Activated T-helper 2 cell treated with anti-CD3 and anti-CD28 coated beads, Interferon-gamma antibody, Interleukin-2, Interleukin-4, amounts not matched to agents 10 μg/mL and 5 μg/mL and 100 μg/mL, durations not matched to agents 14 hours and 24 hours and 36 hours (primary cell): ENCODE measurements around the gene WDR37. TPM values are rescaled to one million over a fixed set of nuclear protein-coding genes. Genes with fewer than 3 reads are reported as not detected.

Experiments used
- DNase-seq: peaks from one replicate; pipeline ENCODE4 v3.0.0; 2021; ENCODE audit warnings: low spot score
- H3K27ac Mint-ChIP-seq: one replicate; pipeline ENCODE4 v1.8.0; 2021; ENCODE audit warnings: mixed read lengths
- H3K27me3 Mint-ChIP-seq: one replicate; pipeline ENCODE4 v1.8.0; 2021; ENCODE audit warnings: low read depth, mixed read lengths
- H3K36me3 Mint-ChIP-seq: one replicate; pipeline ENCODE4 v1.8.0; 2021; ENCODE audit warnings: low read depth, mixed read lengths
- H3K4me1 Mint-ChIP-seq: one replicate; pipeline ENCODE4 v1.8.0; 2021; ENCODE audit warnings: low read depth, mixed read lengths
- H3K4me3 Mint-ChIP-seq: one replicate; pipeline ENCODE4 v1.8.0; 2021; ENCODE audit warnings: low read depth, mild to moderate bottlenecking, moderate library complexity, mixed read lengths
- H3K9me3 Mint-ChIP-seq: one replicate; pipeline ENCODE4 v1.8.0; 2021; ENCODE audit warnings: mixed read lengths
- intact Hi-C: fragments of 100-400 bp; cut with micrococcal nuclease; formaldehyde crosslinking; loops from one replicate; pipeline ENCODE4 v1.15.1; 2023
- total RNA-seq: library from RNA; stranded (reverse); gene quantifications from 2 replicates; pipeline ENCODE4 v1.2.3, GENCODE V29; 2022

Gene WDR37
- total RNA-seq, 1 donor from 2014 or later = 18.9 TPM

DNA sequence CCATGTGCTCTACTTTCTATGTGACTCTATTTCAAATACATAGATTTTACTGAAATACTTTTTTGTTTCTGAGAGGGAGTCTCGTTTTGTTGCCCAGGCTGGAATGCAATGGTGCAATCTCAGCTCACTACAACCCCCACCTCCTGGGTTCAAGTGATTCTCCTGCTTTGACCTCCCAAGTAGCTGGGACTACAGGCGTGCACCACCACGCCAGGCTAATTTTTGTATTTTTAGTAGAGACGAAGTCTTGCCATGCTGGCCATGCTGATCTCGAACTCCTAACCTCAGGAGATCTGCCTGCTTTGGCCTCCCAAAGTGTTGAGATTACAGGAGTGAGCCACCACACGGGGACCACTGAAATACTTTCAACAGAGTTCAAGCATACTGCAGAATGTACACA is 10.8 kb upstream of the WDR37 start:
- Mint-ChIP-seq H3K27ac (peak overlapping the region; percentile 79), H3K27me3 (no peaks in the 10 kb centered on the region), H3K4me1 (peaks cover 40% of the 10 kb centered on the region), H3K4me3 (peak overlapping the region; percentile 64), H3K9me3 (no peaks in the 10 kb centered on the region), H3K36me3 (peaks cover 75% of the 10 kb centered on the region)
- intact Hi-C loops = no loop called here
- DNase-seq = no peak

DNA sequence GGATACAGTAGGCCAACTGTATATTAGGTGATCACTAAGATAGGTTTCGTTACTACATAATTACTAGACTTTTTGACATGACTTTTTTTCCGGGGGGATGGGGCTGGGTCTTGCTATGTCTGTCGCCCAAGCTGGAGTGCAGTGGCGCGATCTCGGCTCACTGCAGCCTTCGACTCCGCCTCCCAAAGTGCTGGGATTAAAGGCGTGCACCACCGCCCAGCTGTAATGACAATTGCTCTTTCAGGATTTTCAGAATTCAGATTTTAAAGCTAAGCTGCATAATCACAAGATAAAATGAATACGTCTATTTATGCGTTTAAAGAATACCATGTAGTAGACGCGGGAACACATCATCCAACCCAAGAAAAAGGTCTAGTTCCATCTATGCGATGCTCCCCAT is 8.2 kb upstream of the WDR37 start:
- peak overlapping the region; percentile 94 for H3K27ac Mint-ChIP-seq
- H3K27me3 Mint-ChIP-seq = no peaks in the 10 kb centered on the region
- peaks cover 81% of the 10 kb centered on the region for H3K36me3 Mint-ChIP-seq
- H3K9me3 Mint-ChIP-seq = no peaks in the 10 kb centered on the region
- peak overlapping the region; percentile 93 for H3K4me3 Mint-ChIP-seq
- intact Hi-C loops = loop anchor here (1.0 to 2.0 kb wide), 2 partner anchors 8 to 59 kb away; partner anchors contain the start of genes GTPBP4 and WDR37
- H3K4me1 Mint-ChIP-seq = peaks cover 54% of the 10 kb centered on the region
- no peak for DNase-seq

DNA sequence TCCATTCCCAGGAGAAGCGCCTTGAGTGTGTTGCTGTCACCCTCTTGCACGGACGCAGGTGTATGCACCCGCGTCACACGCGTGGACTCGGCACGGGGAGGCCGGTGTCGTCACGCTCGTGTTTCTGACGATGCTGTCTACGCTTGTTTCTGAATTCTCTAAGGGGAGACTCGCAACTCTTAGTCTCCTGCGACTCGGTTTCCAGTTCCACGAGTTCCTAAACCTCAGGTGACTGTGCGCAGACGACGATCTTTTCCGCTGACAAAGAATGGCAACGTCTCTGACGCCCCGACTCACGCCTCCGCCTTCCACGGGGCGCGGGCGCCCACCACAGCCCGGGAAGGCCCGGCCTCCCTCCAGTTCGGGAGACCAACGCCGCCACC is 7.8 kb upstream of the WDR37 start:
- Mint-ChIP-seq H3K27ac (peak overlapping the region; percentile 94), H3K4me3 (peak overlapping the region; percentile 93), H3K9me3 (no peaks in the 10 kb centered on the region), H3K4me1 (peaks cover 53% of the 10 kb centered on the region), H3K36me3 (peaks cover 81% of the 10 kb centered on the region), H3K27me3 (no peaks in the 10 kb centered on the region)
- intact Hi-C loops = loop anchor here (1.0 to 2.0 kb wide), 2 partner anchors 8 to 60 kb away; partner anchors contain the start of genes GTPBP4 and WDR37
- DNase-seq = no peak

DNA sequence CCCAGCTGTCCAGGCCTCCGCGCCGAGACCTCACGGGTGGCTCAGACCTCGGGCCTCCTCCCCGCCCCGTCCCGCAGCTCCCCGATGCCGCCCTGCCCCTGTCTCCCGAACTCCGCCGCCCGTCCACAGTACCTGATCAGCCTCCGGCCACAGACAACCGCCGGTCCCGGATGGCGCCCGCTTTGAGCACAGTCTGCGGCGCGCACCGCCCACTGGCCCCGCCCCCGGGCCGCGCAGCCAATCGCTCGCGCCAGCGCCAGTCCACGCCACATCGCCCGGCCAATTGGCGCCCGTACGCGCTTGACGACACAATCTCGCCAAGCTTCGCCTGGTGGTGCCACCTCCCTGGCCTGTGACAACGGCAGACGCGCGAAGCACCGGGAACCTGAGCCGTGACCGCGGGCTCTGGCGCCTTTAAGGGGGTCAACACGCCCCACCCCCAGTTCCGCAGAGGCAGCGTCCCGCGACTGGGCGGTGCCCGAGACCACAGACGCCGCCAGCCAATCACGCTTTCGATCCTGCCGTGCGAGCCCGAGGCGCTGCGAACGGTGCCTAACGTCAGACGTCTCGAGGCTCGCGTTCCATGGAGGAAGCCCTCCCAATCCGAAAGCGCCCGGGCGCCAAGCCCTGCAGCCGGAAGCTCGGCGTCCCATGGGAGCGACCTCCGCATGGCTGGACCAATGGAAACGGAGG is 7.3 kb upstream of the WDR37 start, which contains the start of gene IDI1:
Gene IDI1 (minus strand): TSS at position 388 of the 693 bp plus-strand sequence. CDS start 116 bp downstream, at position 272.
- H3K9me3 Mint-ChIP-seq = no peaks in the 10 kb centered on the region
- peak; percentile 98 for DNase-seq
- peaks cover 81% of the 10 kb centered on the region for H3K36me3 Mint-ChIP-seq
- peak within 1 kb of the TSS; percentile 93 for H3K4me3 Mint-ChIP-seq
- intact Hi-C loops = loop anchor here (1.0 to 2.0 kb wide), 3 partner anchors 7 to 118 kb away; partner anchors contain the start of genes GTPBP4, LARP4B and WDR37
- H3K4me1 Mint-ChIP-seq = peaks cover 53% of the 10 kb centered on the region
- peak within 1 kb of the TSS; percentile 94 for H3K27ac Mint-ChIP-seq
- H3K27me3 Mint-ChIP-seq = no peaks in the 10 kb centered on the region

DNA sequence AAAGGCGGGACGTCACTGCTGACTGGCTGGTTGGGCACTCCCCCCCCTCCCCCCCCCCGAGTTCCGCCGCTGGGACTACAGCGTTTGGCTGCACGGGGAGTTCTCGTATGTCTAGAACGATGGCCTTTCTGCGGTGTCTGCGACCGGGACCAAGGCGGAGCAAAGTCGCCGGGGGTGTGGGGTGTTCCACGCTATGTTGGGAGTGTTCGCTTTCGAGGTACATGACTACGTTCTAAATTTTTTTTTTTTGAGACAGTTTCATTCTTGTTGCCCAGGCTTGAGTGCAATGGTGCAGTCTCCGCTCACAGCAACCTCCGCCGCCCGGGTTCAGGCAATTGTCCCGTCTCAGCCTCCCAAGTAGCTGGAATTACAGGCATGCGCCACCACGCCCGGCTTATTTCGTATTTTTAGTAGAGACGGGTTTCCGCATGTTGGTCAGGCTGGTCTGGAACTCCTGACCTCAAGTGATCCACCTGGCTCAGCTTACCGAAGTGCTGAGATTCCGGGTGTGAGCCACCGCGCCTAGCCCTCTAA is 6.7 kb upstream of the WDR37 start:
- H3K27ac Mint-ChIP-seq = peak overlapping the region; percentile 94
- no peaks in the 10 kb centered on the region for H3K9me3 Mint-ChIP-seq
- peak overlapping the region; percentile 93 for H3K4me3 Mint-ChIP-seq
- intact Hi-C loops = loop anchor here (1.0 to 2.0 kb wide), 2 partner anchors 61 to 118 kb away; partner anchors contain the start of genes GTPBP4 and LARP4B
- no peak for DNase-seq
- H3K4me1 Mint-ChIP-seq = peaks cover 53% of the 10 kb centered on the region
- H3K27me3 Mint-ChIP-seq = no peaks in the 10 kb centered on the region
- peaks cover 81% of the 10 kb centered on the region for H3K36me3 Mint-ChIP-seq

DNA sequence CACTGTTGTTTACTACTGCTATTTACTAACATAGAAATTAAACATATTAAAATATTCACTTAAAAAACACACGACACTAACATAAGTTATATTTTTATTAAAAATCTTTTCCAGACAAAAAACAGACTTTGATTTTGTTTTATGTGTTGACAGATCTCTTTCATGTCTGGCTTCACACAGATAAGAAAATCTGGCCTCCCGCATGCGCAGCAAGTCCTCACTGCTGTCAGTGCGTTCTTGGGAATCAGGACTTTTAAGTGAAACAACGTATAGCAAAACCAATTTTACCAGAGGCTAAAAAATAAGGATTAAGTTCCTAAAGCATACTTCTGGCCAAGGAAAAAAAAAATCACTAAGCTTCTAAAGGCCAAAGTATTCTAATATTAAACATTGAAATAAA is 6.0 kb upstream of the WDR37 start:
- peak overlapping the region; percentile 93 for H3K4me3 Mint-ChIP-seq
- intact Hi-C loops = no loop called here
- no peaks in the 10 kb centered on the region for H3K27me3 Mint-ChIP-seq
- DNase-seq = no peak
- H3K4me1 Mint-ChIP-seq = peaks cover 53% of the 10 kb centered on the region
- peak overlapping the region; percentile 94 for H3K27ac Mint-ChIP-seq
- H3K9me3 Mint-ChIP-seq = no peaks in the 10 kb centered on the region
- H3K36me3 Mint-ChIP-seq = peaks cover 78% of the 10 kb centered on the region

DNA sequence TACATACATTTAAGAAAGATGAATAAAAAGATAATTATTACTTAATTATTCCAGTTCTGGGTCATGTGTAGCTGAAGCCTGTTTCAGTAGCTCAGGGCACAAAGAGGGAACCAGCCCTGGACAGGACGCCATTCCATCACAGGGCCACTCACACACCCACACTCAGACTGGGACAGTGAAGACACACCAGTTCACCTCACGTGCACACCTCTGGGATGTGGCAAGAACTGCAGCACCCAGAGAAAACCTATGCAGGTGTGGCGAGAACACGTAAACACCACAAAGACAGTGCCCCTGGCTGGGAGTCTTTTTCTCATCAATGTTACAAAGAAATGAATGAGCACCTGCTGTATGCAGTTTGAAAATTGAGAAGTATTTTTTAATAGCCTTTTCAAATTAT is 5.6 kb upstream of the WDR37 start:
- intact Hi-C loops = no loop called here

DNA sequence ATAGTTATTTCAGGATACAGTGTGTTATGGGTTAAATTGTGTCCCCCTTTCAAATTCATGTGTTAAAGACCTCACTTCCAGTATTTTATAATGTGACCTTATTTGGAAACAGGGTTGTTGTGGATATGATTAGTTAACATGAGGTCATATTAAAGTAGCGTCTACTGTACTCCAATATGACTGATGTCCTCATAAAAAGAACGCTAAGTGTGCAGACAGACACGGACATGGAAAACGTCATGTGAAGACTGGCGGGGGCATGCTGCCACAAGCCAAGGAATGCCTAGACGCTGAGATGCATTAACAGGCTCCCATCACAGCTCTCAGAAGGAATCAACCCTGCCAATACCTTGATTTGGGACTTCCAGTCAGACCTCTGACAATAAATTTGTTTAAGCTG is 1.5 kb upstream of the WDR37 start:
- intact Hi-C loops = loop anchor here (5.0 kb wide), 1 partner anchor 38 kb away; no protein-coding TSS in a partner anchor
- Mint-ChIP-seq H3K27me3 (no peaks in the 10 kb centered on the region), H3K9me3 (no peaks in the 10 kb centered on the region), H3K36me3 (peaks cover 73% of the 10 kb centered on the region), H3K27ac (peak overlapping the region; percentile 65), H3K4me1 (peaks cover 57% of the 10 kb centered on the region), H3K4me3 (peak overlapping the region; percentile 92)
- no peak for DNase-seq

More for the DNA sequence above, 5.6 kb upstream of the WDR37 start:
- H3K27me3 Mint-ChIP-seq = no peaks in the 10 kb centered on the region
- peak overlapping the region; percentile 69 for H3K27ac Mint-ChIP-seq
- H3K9me3 Mint-ChIP-seq = no peaks in the 10 kb centered on the region
- H3K4me1 Mint-ChIP-seq = peaks cover 51% of the 10 kb centered on the region
- peaks cover 74% of the 10 kb centered on the region for H3K36me3 Mint-ChIP-seq
- peak overlapping the region; percentile 93 for H3K4me3 Mint-ChIP-seq
- peak; percentile 31 for DNase-seq

DNA sequence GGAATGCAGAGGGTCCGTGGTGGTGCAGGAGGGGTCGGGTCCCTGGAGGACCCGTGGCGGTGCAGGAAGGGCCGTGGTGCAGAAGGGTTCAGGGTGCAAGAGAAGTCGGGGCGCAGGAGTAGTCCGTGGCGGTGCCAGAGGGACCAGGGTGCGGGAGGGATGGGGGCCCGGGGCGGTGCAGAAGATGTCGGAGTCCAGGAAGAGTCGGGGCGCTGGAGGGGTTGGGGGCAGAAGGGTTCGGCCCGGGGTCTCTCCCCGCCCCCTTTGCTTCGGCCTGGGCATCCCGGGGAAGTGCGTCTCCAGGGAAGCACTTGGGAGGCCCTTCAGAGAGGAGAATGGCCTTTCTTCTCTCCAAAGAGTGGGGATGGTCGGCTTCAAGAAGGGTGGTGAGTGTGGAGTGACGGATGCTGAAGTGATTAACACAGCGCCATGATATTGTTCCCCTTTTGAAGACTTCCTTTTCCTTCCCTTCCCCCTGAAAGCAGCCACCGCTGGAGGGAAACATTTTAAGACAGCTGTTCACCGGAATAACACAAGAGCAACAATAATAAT is 997 bp downstream of the WDR37 start:
- intact Hi-C loops = loop anchor here (5.0 kb wide), 1 partner anchor 35 kb away; no protein-coding TSS in a partner anchor
- H3K9me3 Mint-ChIP-seq = no peaks in the 10 kb centered on the region
- H3K27me3 Mint-ChIP-seq = no peaks in the 10 kb centered on the region
- peak overlapping the region; percentile 87 for H3K27ac Mint-ChIP-seq
- peak overlapping the region; percentile 95 for H3K4me3 Mint-ChIP-seq
- peaks cover 72% of the 10 kb centered on the region for H3K4me1 Mint-ChIP-seq
- DNase-seq = no peak
- peaks cover 63% of the 10 kb centered on the region for H3K36me3 Mint-ChIP-seq

DNA sequence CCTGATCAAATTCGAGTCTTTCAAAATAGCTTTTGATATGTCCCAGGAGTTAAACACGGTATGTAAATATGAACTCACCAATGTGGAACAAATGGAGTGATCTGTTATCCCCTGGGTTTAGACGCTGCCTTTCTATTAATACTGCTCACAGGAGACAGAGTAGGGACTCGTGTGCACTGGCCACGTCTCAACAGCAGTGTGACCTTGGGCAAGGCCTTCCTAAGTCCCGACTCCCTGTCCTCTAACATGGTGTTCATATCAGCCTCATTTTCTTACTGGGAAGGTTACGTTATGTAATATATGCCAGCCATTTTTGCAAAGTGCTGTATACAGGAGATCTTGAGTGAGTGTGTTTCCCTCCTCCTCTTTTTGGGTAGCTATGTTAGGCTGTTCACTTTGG is 1.8 kb downstream of the WDR37 start:
- H3K27me3 Mint-ChIP-seq = no peaks in the 10 kb centered on the region
- no peak for DNase-seq
- peak overlapping the region; percentile 95 for H3K4me3 Mint-ChIP-seq
- peaks cover 55% of the 10 kb centered on the region for H3K36me3 Mint-ChIP-seq
- peak overlapping the region; percentile 87 for H3K27ac Mint-ChIP-seq
- no peaks in the 10 kb centered on the region for H3K9me3 Mint-ChIP-seq
- peaks cover 72% of the 10 kb centered on the region for H3K4me1 Mint-ChIP-seq
- intact Hi-C loops = loop anchor here (5.0 kb wide), 1 partner anchor 34 kb away; no protein-coding TSS in a partner anchor

DNA sequence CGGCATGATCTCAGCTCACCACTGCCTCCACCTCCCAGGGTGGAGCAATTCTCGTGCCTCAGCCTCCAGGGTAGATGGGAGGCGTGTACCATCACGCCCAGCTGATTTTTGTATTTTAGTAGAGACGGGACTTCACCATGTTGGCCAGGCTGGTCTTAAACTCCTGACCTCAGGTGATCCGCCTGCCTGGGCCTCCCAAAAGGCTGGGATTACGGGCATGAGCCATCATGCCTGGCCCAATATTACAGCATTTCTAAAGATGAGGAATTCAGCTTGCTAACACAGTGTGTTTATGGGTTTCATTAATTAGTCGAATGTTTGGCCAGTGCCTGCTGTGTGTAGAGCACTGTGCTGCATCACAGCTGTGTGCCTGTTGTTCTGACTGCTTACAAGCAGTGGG is 3.7 kb downstream of the WDR37 start:
- peaks cover 66% of the 10 kb centered on the region for H3K4me1 Mint-ChIP-seq
- H3K4me3 Mint-ChIP-seq = no peak overlapping the region
- intact Hi-C loops = loop anchor here (5.0 kb wide), 1 partner anchor 32 kb away; no protein-coding TSS in a partner anchor
- peak overlapping the region; percentile 21 for H3K27ac Mint-ChIP-seq
- DNase-seq = no peak
- no peaks in the 10 kb centered on the region for H3K9me3 Mint-ChIP-seq
- peaks cover 51% of the 10 kb centered on the region for H3K36me3 Mint-ChIP-seq
- no peaks in the 10 kb centered on the region for H3K27me3 Mint-ChIP-seq

DNA sequence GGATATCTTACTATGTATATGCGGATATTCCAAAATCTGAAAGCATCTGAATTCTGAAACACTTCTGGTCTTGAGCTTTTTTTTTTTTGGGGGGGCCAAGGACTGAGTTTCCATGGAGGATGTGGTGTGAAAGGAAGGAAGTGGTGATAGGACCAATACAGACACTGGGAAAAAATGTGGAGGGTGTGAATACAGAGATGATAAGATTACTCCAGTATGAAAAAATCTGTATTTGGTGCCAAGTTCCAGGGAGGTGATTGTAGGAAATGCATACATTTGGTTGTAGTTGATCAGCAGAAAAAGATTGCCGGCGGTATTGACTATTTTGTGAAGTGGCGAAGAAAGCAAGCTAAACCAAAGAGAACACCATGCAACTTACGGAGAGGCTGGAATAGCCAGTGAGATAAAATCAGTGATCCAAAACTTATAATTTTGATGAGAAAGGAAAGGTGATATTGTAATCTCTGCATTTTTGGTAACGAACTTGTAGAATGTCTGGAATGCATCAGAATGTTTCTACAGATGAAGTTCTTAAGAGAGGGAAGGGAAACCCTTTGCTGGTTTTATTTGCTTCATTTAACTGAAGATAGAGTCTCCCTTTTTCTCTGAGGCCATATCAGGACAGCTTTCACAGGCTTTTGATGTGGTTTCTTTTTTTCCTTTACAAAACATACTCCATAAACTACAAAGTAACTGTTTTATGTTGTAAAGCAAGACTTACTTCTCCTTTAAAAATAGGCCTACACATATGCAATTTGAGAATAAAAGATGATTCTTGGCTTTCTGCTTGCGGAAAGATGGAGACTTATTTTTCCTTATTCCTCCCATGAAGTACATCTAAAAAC is 6.0 kb downstream of the WDR37 start:
- Mint-ChIP-seq H3K36me3 (peaks cover 58% of the 10 kb centered on the region), H3K4me3 (peak overlapping the region; percentile 37), H3K4me1 (peaks cover 66% of the 10 kb centered on the region), H3K27me3 (no peaks in the 10 kb centered on the region), H3K27ac (peak overlapping the region; percentile 50), H3K9me3 (no peaks in the 10 kb centered on the region)
- DNase-seq = no peak
- intact Hi-C loops = loop anchor here (2.0 kb wide), 1 partner anchor 49 kb away; no protein-coding TSS in a partner anchor
